HL-60/S4 treated with phorbol 12-myristate 13-acetate at 8.2 ng/mL for 4 days and 3 days (cell line): ENCODE data around the gene DMRT1.
"Not testable (repeated sequence)": the region's sequence is repeated elsewhere in the genome, so short reads cannot be mapped to it uniquely, and the experiment has no call there.

Experiments
- in situ Hi-C: fragments of 300-500 bp; cut with MboI; formaldehyde crosslinking; loops from 2 replicates; pipeline ENCODE4 v1.15.0; 2022; ENCODE audit warnings: low sequenced_read_pairs

DMRT1 gene

GRCh38 chr9:995781-996180, 154.3 kb downstream of the DMRT1 start:
- in situ Hi-C loops, result no loop called here

GRCh38 chr9:998299-999110, 157.0 kb downstream of the DMRT1 start:
- in situ Hi-C loops, result not testable (repeated sequence)

- in situ Hi-C loops, result loop anchor here (10.0 kb wide), 2 partner anchors 117 to 387 kb away; no protein-coding TSS in a partner anchor
Measured at GRCh38 chr9:1001838-1002237, 160.3 kb downstream of the DMRT1 start.

GRCh38 chr9:1002678-1003077, 161.2 kb downstream of the DMRT1 start:
- in situ Hi-C loops, result loop anchor here (10.0 kb wide), 2 partner anchors 118 to 388 kb away; no protein-coding TSS in a partner anchor

GRCh38 chr9:1005043-1005667, 163.7 kb downstream of the DMRT1 start:
- in situ Hi-C loops, result loop anchor here (10.0 kb wide), 2 partner anchors 120 to 390 kb away; no protein-coding TSS in a partner anchor

GRCh38 chr9:1007312-1007711, 165.8 kb downstream of the DMRT1 start:
- in situ Hi-C loops, result loop anchor here (10.0 kb wide), 2 partner anchors 123 to 393 kb away; no protein-coding TSS in a partner anchor

GRCh38 chr9:1008216-1008615, 166.7 kb downstream of the DMRT1 start:
- in situ Hi-C loops, result loop anchor here (10.0 kb wide), 2 partner anchors 123 to 393 kb away; no protein-coding TSS in a partner anchor

GRCh38 chr9:1009101-1009707, 167.7 kb downstream of the DMRT1 start:
- in situ Hi-C loops, result loop anchor here (10.0 kb wide), 2 partner anchors 124 to 394 kb away; no protein-coding TSS in a partner anchor

- in situ Hi-C loops, result no loop called here
Measured at GRCh38 chr9:1013021-1013420, 171.5 kb downstream of the DMRT1 start.

- in situ Hi-C loops, result no loop called here
Measured at GRCh38 chr9:1014225-1014624, 172.7 kb downstream of the DMRT1 start.

GRCh38 chr9:1014640-1015039, 173.1 kb downstream of the DMRT1 start:
- in situ Hi-C loops, result no loop called here

- in situ Hi-C loops, result no loop called here
Measured at GRCh38 chr9:1018121-1018520, 176.6 kb downstream of the DMRT1 start.
